NCI-H187 (cell line): ENCODE measurements around the gene ZNF391.
"Not testable (repeated sequence)": the region's sequence is repeated elsewhere in the genome, so short reads cannot be mapped to it uniquely, and the experiment has no call there.

ENCODE experiments used
- DNase-seq, 2 experiments: peaks; one replicate each; lab custom pipeline; 2025; lab: John Stamatoyannopoulos, UW

Gene ZNF391

DNA sequence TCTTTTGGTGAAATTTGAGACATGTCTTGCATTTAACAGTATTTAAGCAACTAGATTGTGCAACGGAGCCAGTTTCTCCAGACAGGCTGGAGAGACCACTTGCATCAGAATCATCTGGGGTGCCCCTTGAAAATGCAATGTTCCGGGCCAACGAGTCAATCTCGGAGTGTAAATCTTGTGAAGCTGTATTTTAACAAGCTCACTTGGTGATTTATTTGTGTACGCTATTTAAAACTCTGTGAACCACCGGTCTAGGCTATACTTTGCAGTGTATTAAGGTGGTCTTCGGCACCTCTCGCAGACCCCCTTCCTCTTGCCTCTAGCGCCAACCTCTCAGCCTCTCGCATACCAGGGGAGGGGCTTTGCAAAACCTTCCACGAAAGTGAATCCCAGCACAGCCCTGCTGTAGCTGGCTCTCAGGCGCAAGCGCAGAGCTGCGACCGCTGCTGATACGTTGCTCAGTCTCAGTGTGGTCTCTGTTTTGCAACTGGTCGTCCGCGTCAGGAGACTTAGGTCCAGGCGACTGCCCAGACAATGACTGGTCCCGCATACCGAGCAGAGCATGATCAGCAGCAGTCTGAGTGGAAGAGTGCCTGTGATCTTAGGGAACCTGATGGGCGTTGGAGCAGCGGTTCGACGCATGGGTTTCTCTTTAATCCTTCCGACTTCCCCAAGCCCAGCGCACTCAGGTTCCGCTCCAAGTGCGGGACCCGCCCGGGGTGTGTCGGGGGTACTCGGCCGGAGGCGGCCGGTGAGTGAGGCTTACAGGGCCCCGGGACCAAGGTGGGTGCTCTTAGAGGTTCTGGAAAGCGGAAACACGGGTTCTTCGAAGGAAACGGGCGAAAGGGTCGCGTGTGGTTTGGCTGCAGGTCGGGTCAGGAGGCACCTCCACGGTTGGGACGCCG is at the start of gene ZNF391:
Gene ZNF391 (plus strand): TSS at position 467 of the 905 bp plus-strand sequence. CDS start 11,612 bp downstream, outside the sequence.
- DNase-seq = peak in 1 of 2 experiments; percentile 20

DNA sequence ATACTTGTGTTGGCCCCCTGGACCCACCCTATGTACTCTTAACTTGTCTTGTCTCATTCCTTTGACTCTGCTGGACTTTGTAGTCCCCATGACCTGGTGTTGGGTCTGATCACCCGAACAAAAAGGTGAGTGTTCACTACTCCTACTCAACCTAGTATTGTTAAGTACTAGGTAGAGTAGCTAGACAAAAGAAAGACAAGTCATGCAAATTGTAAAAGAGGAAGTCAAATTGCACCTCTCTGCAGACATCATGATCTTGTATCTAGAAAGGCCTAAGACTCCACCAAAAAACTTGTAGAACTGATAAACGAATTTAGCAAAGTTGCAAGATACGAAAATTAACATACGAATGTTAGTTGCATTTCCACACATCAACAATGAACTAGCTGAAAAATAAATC is 35.7 kb upstream of the ZNF391 start:
- DNase-seq = no peak

DNA sequence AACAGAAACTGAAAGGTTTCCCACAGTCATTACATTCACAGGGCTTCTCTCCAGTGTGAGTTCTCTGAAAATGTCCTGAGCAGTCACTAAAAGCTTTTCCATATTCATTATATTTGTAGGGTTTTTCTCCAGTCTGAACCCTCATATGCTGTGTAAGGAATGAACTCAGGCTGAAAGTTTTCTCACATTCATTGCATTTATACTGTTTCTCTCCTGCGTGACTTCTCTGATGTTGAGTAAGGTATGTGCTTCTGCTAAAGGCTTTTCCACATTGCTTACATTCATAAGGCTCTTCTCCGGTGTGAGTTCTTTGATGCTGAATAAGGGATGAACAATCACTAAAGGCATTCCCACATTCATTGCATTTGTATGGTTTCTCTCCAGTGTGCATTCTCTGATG is 29.8 kb upstream of the ZNF391 start:
- no peak for DNase-seq

DNA sequence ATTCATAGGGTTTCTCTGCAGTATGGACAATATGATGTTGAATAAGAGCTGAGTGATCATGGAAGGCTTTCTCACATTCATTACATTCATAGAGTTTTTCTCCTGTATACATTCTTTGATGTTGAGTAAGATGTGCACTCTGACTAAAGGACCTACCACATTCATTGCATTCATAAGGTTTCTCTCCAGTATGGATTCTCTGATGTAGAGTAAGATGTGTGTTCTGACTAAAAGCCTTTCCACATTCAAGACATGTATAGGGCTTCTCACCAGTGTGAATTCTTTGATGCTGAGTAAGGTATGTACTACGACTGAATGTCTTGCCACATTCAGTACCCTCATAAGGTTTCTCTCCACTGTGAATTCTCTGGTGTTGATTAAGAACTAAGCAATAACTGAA is 29.3 kb upstream of the ZNF391 start:
- DNase-seq = no peak

DNA sequence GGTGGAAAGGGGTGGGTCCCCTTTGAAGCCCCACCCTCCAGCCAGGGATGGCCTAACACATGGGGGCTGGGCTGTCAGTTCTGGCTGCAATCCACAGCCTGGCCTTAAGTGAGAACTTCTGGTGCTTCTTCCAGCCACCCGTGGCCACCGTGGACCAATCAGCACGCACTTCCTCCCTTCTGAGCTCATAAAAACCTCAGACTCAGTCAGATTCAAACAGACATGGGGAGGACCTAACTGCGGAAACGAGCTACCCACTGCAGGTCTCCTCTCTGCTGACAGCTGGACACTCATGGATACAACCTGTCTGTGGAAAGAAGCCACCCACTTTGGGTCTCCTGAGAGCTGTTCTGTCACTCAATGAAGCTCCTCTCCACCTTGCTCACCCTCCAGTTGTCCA is 20.4 kb upstream of the ZNF391 start:
- no peak for DNase-seq

DNA sequence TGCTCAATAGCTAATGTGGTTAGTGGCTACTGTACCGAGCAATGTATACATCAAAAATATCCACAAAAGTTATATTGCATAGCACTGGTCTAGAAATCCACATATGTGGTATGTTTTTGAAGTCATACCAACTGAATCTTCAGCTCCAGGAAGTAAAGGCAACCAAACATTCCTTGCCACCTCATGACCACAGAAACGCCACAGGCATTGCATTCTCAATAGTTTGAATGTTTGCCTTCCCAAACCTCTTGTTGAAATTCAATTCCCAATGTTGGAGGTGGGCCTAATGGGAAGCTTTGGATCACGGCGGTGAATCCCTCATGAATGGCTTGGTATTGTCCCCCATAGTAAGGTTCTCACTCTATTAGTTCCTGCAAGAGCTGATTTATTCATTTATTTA is 18.2 kb upstream of the ZNF391 start:
- no peak for DNase-seq

DNA sequence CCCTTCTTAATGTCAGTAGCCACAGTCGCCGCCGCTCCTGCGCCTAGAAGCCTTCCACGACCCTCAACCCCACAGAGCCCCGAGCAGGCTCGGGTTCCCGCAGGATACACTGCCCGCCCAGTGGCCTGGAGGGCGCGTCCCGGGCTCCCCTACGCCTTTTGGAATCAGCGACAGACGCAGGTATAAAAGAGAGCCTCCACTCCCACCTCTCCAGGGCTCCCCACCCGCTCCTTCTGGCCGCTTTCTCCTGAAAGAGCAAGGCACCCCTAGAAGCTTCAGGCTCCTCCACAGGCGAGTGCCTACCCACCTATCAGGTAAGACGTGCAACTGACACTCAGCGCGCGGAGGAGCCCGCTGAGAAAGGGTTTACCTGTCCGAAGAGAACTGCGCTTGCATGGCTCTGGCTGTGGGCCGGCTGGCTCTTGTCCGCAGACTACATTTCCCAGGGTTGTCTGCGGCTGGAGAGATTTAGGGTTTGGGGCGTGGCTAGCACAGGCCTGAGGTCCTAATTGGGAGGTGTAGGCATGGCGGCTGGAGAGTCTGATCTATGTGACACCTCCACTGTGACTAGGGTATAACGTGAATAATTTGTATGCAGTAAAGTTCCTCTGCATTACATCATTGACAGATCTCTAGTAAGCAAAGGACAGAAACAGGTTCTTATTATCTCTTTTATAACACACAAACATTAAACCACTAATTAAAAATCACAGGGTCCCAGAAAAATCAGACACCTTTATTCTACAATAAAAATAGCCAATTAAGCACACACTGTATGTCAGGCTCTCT is 13.5 kb upstream of the ZNF391 start:
- no peak for DNase-seq

DNA sequence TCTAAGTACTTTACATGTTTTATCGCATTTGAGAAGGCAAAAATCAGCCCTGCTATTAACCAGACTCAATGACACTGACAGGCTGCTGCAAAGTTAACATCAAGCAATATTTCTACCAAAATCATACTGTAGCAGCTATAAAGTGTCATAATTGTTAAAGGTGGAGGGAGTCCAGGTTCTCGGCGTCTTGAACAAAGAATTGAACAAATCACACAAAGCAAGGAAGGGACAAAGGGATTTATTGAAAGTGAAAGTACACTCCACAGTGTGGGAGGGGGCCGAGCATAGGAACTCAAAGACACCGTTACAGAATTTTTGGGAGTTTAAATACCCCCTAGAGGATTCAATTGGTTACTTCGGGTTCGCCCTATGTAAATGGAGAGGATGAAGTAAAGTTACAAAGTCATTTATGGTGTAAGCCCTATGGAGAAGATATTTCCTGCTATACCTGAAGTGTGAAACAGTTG is 12.9 kb upstream of the ZNF391 start:
- no peak for DNase-seq

DNA sequence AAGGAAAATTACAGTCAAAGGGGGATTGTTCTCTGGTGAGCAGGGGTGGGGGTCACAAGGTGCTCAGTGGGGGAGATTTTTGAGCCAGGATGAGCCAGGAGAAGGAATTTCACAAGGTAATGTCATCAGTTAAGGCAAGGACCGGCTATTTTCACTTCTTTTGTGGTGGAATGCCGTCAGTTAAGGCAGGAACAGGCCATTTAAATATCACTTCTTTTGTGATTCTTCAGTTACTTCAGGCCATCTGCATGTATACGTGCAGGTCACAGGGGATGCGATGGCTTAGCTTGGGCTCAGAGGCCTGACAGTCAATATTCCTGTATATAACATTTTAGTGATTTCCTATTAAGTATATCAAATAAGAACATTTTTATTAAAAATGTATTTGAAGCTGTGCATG is 10.2 kb upstream of the ZNF391 start:
- DNase-seq = not testable (repeated sequence)

DNA sequence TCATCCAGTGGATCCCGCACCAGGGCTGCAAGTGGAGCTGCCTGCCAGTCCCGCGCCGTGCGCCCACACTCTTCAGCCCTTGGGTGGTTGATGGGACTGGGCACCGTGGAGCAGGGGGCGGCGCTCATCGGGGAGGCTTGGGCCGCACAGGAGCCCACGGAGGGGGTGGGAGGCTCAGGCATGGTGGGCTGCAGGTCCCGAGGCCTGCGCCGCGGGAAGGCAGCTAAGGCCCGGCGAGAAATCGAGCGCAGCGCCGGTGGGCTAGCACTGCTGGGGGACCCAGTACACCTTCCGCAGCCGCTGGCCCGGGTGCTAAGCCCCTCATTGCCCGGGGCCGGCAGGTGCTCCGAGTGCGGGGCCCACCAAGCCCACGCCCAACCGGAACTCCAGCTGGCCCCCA is 7.6 kb upstream of the ZNF391 start:
- DNase-seq = not testable (repeated sequence)

DNA sequence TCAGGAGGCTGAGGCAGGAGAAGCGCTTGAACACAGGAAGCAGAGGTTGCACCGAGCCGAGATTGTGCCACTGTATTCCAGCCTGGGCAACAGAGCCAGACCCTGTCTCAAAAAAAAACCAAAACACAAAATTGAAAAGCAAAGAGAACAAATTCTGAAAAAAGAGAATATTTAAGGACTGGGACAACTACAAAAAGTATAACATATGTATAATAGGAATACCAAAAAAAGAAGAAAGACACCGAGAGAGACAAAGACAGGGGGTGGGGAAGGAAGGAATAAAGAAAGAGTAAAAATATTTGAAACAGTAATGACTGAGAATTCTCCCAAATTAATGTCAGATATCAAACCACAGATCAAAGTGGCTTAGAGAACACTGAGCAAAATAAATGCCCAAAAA is 5.5 kb upstream of the ZNF391 start:
- DNase-seq = no peak

DNA sequence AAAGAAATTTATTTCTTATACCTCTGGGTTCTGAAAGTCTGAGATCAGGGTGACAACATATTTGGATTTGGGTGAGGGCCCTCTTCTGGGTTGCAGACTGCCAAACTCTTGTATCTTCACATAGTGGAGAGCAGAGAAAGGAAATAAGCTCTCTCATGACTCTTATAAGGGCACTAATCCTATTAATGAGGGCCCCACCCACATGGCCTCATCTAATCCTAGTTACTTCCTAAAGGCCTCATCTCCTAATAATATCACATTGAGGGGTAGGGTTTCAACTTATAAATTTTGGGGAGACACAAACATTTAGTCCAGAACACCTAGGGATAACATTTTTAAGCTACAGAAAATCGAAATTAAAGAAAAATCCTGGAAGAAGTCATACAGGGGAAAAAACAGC is 5.1 kb upstream of the ZNF391 start:
- DNase-seq = no peak

DNA sequence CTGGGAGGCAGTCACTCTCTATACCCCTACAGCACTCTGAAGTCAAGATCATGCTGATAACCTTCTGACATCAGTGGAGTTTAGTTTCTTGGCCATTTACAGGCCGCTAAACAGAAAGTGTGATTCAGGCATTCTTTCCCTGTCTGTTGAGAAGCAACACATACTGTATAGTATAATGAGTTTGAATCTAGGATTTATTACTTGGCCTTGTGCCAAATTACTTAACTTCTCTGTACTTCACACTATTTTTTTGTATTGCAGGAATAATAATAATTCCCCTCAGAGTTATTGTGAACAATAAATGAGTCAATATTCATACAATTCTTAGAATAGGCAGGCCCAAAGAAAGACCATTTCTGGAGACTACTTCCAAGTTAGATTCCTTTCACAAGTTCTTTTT is 4.1 kb downstream of the ZNF391 start:
- DNase-seq = no peak

DNA sequence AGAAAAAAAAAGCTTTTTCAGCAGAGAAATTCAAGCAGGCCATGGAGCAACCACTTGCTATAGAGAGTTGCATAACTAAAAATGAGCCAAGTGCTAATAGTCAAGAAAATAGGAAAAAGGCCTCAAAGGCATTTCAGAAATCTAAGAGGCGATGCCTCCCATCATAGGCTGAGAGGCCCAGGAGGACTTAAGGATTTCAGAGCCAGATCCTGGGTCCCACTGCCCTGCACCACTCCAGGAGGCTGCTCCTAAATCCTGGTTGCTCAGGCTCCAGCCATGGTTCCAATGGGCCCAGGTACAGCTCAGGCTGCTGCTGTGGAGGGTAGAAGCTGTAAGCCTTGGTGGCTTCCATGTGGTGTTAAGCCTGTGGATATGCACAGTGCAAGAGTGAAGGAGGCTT is 5.5 kb downstream of the ZNF391 start:
- no peak for DNase-seq

DNA sequence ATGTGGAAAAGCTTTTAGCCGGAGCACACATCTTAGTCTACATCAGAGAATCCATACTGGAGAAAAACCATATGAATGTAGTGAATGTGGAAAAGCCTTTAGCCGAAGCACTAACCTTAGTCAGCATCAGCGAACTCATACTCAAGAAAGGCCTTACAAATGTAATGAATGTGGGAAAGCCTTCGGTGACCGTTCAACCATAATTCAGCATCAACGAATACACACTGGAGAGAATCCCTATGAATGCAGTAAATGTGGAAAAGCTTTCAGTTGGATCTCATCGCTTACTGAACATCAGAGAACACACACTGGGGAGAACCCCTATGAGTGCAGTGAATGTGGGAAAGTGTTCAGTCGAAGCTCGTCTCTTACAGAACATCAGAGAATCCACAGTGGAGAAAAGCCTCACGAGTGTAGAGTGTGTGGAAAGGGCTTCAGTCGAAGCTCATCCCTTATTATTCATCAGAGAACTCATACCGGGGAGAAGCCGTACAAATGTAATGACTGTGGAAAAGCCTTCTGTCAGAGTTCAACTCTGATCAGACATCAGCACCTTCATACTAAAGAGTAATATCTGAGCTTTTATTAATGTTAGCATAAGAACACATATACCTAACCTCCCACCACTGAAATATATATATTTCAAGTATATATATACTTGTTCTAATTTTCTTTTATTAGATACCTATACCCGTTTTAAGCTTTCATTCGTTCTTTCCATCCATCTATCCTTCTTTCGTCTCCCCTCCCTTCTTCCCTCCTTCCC is 12.5 kb downstream of the ZNF391 start:
- DNase-seq = no peak

DNA sequence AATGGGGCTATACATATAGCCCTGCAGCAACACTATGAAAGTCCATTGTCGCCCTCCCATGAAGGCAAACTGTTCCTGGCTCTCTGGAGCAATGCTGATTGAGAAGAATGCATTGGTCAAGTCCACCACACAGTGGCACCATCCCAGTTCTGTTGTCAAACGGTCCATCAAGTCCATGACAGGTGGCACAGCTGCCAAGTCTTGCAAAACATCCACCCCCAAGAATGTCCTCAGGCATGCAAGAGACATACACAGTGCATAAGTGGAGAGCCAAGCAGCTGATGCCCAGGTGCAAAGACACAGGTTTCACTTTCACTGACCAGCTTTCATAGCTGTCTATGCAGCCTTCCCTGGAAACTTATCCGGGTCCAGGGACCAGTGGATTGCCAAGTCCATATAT is 17.5 kb downstream of the ZNF391 start:
- no peak for DNase-seq

DNA sequence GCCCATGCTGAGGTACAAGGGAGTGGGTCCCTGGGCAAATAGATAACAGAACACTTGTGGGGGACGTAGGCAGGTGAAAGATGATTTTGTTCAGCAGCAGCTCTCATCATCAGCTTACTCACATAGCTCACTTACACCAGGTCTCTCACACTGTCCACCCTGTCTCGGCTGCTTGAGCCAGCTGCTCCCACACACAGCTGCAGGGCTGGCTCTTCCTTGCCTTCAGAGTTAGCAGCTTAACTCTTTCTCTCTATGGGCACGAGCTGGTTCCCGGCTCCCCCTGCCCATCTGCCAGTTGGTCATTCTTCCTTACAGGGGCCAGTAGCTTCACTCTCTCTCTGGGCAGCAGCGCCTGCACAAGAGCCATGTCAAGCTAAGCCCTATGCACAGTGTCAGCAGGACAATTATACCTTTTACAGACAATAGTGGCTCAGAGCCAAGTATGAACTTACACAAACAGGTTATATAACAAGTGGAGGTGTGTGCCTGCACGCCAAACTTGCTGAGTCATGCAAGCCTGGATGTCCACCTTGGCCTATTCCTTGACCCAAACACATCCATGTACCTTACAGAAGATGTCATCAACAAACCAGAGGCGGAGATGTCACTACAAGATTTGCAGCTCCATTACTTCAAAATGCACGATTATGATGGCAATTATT is 18.7 kb downstream of the ZNF391 start:
- no peak for DNase-seq

DNA sequence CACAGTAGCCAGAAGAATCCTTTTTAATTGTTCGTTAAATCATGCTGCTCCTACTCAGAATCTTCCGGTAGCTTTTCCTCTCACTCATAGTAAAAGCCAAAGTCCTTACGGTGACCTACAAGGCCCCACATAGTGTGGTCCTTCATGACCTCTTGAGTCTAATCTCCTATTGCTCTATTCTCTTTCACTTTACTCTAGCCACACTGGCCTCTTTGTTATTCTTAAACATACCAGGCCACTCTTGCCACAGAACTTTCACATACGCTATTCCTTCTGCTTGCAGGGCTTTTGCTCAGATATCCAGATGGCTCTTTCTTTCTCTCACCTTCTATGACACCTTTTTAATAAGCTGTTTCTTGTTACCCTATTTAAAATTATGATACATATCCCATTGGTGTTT is 25.7 kb downstream of the ZNF391 start:
- DNase-seq = no peak

DNA sequence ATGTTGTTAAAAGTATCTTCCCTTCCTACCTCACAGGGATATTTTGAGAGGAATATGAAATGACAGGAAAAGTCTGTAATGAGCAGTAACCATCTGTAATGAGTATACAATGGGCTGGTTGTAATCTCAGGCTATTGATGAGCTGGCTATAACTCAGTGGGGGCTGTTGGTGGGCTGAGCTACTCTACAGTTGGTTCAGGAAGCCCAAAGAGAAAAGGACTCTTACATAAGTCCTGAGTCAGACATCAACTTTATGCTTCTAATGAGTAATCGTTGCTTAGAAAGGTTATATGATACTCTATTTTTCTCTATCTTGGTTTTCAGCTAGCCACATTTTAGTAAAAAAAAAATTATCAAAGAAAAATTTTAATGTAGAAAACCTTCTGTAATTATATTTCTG is 26.4 kb downstream of the ZNF391 start:
- DNase-seq = no peak

DNA sequence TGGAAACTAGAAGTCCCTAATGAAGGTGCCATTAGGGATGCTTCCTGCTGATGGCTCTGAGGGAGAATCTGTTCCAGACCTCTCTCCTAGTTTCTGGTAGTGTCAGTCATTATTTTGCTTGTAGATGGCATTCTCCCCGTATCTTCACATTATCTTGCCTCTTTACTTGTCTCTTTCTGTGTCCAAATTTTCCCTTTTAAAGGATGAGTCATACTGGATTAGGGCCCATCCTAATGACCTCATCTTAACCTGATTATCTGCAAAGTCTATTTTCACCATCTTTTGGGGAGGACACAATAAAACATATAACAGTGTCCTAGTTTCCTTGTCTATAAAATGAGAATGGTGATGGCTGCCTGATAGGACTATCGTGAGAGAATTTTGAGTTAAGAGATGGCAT is 27.3 kb downstream of the ZNF391 start:
- DNase-seq = no peak

DNA sequence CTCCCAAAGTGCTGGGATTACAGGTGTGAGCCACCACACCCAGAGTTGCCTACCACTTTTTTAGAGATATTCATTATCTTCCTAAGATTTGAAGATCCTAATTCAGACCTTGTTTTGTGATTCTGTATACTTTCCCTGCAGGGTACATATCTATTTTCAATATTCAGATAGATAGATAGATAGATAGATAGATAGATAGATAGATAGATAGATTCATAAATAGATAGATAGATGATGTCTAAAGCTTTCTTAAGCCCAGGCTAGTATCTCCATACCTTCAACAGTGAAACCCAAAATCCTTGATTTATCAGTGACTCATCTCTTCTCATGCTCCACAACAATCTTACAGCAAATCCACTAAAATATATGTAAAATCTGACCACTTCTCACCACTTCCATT is 30.8 kb downstream of the ZNF391 start:
- no peak for DNase-seq
